Aorta (tissue), 5 donors: ENCODE results near the gene ARHGAP9. TPM values are rescaled to one million over a fixed set of nuclear protein-coding genes. Genes with fewer than 3 reads are reported as not detected.

Experiments used
- ATAC-seq: fragments of 200-7000 bp; cut with Tn5 transposase; one replicate; pipeline ENCODE4 v1.9.1; 2022; ENCODE audit warnings: moderate library complexity; ENCODE audit not compliant: low FRiP score
- DNase-seq, 2 donors: peaks; one replicate each; pipeline ENCODE4 v3.0.0-alpha.2; 2020
- H3K27ac ChIP-seq, 2 donors: one replicate each; pipeline ENCODE4 v1.5.1; 2013; ENCODE audit warnings: low read length in 2 of 2, mild to moderate bottlenecking in 2 of 2, moderate library complexity in 2 of 2, control low read depth in 1 of 2, inconsistent platforms in 1 of 2, low read depth in 1 of 2
- H3K27me3 ChIP-seq, 2 donors: one replicate each; pipeline ENCODE4 v1.6.1; 2013; ENCODE audit warnings: control low read depth in 1 of 2, low read length in 1 of 2, mild to moderate bottlenecking in 1 of 2, moderate library complexity in 1 of 2; ENCODE audit not compliant: insufficient read depth in 2 of 2, control insufficient read depth in 1 of 2
- H3K36me3 ChIP-seq, 2 donors: one replicate each; pipeline ENCODE4 v1.6.1; 2013; ENCODE audit warnings: control low read depth in 1 of 2, low read length in 1 of 2, mild to moderate bottlenecking in 1 of 2; ENCODE audit not compliant: insufficient read depth in 2 of 2, control insufficient read depth in 1 of 2
- H3K4me1 ChIP-seq, 2 donors: one replicate each; pipeline ENCODE4 v1.6.1; 2013; ENCODE audit warnings: low read length in 2 of 2, control low read depth in 1 of 2, mild to moderate bottlenecking in 1 of 2, moderate library complexity in 1 of 2; ENCODE audit not compliant: insufficient read depth in 2 of 2, control insufficient read depth in 1 of 2
- H3K4me3 ChIP-seq, 2 donors: one replicate each; pipeline ENCODE4 v1.5.1; 2013; ENCODE audit warnings: low read length in 2 of 2, control low read depth in 1 of 2, mild to moderate bottlenecking in 1 of 2
- H3K9me3 ChIP-seq: one replicate; pipeline ENCODE4 v1.6.1; 2013; ENCODE audit warnings: mild to moderate bottlenecking, low read length; ENCODE audit not compliant: control insufficient read depth
- WGBS, 2 donors: extraction: QIAGEN DNeasy Blood & Tissue Kit; methylation state at CpG; one replicate each; pipeline ENCODE4 v1.1.7; 2013; 5-methylcytosine and 5-hydroxymethylcytosine counted together
- intact Hi-C, 2 donors: fragments of 100-400 bp; cut with DNase I; formaldehyde crosslinking; loops; one replicate each; pipeline versions ENCODE4 v1.14.2 to v1.15.0; 2022
- polyA plus RNA-seq, 2 donors: library from polyadenylated mRNA; stranded (reverse); fragments of 200-250 nt; gene quantifications; one replicate each; pipeline ENCODE4 v1.2.3, GENCODE V29; 2013
- total RNA-seq, 2 donors: library from RNA; stranded (reverse); fragmentation: NEBNext Ultra II Directional; extraction: Animal tissue kit (Norgen Biotek cat#: 25700); gene quantifications; one replicate each; pipeline ENCODE4 v1.2.1, GENCODE V29; 2021
- donor health status: healthy with polysubstance abuse.
- donor health status: Bipolar disorder and iron deficiency.
- donor health status: DM: no; HTN: no; CAD: no.
- donor health status: DM: no; HTN: no; CAD: no.
- donor health status: DM: yes; HTN: yes; CAD: no.

The ARHGAP9 gene
- total and polyA plus RNA-seq, 4 donors, result 5.5 to 38.8 (median 18.7) TPM

DNA sequence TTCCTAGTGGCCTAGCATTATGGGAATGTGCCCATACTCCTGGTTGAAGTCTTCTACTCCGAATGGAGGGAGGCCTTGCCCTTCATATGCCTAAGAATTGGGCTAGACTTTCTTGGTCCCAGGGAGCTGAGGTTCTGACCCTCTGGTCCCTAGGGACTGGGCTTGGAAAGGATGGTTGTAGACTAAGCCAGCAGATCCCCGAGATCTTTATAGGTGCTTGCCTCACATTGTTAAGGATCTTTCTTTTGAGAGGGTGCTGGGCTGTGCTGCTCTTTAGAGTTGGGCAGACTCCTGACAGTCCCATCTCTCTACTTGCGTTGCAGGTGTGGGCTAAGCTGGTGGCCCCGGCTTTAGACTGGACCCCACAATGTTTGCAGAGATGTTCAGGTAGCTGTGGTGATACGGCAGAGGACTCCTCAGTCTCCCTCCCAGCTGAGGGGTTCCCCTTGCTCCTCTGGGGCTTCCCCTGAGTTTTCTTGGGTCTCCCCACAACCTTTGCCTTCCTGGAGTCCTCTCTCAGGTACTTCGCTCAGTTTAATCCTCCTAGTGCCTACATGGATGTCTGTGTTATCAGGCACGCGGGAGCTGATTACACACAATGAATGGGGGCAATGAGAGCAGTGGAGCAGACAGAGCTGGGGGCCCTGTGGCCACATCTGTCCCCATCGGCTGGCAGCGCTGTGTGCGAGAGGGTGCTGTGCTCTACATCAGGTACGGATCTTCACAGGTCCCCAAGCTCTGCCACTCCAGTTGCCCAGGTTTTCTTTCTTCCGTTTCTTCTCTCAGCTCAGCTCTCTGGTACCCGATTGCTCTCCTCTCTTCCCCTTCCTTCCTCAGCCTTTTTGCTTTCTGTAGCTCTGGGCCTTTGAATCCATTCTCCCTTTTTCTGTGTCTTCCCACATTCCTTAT lies 44.3 kb upstream of the ARHGAP9 start:
- peak overlapping the region; percentile 76 to 86 for H3K4me3 ChIP-seq
- DNase-seq (no peak), ATAC-seq (no peak)
- intact Hi-C loops, result loop anchor here in 1 of 2 donors (2.0 kb wide), 1 partner anchor 23 kb away; the partner anchor contains the start of gene DCTN2
- H3K9me3 ChIP-seq, result no peaks in the 10 kb centered on the region
- no peaks in the 10 kb centered on the region for H3K27me3 ChIP-seq
- H3K36me3 ChIP-seq, result peaks cover 0 to 4% of the 10 kb centered on the region in 2 donors
- no peak overlapping the region for H3K27ac ChIP-seq
- peaks cover 0 to 2% of the 10 kb centered on the region in 2 donors for H3K4me1 ChIP-seq
- 61 to 63% methylated on average over 14 of the region's 14 CpGs for WGBS, 2 donors

GRCh38 chr12:57522887-57523705 lies 43.4 kb upstream of the ARHGAP9 start:
- H3K36me3 ChIP-seq, result peaks cover 0 to 4% of the 10 kb centered on the region in 2 donors
- no peaks in the 10 kb centered on the region for H3K9me3 ChIP-seq
- peak overlapping the region; percentile 53 to 84 for H3K27ac ChIP-seq
- H3K4me1 ChIP-seq, result peaks cover 1 to 2% of the 10 kb centered on the region in 2 donors
- WGBS, 2 donors, result 1% methylated on average over 16 to 38 of the region's 38 CpGs
- intact Hi-C loops, result no loop called here
- ATAC-seq (no peak), DNase-seq (peak; percentile 86 to 88)
- H3K4me3 ChIP-seq, result peak overlapping the region; percentile 76 to 86
- no peaks in the 10 kb centered on the region for H3K27me3 ChIP-seq

- 1 to 3% methylated on average over 15 to 57 of the region's 57 CpGs for WGBS, 2 donors
- Histone ChIP-seq H3K27me3 (no peaks in the 10 kb centered on the region), H3K27ac (peak within 1 kb of the TSS; percentile 88 to 89), H3K4me3 (peak within 1 kb of the TSS; percentile 76 to 86), H3K4me1 (peaks cover 1 to 2% of the 10 kb centered on the region in 2 donors), H3K36me3 (peaks cover 0 to 5% of the 10 kb centered on the region in 2 donors), H3K9me3 (no peaks in the 10 kb centered on the region)
- DNase-seq (peak; percentile 94 to 97), ATAC-seq (peak; percentile 68)
- intact Hi-C loops, result no loop called here
Observed at GRCh38 chr12:57522011-57522886, 42.6 kb upstream of the ARHGAP9 start, which contains the start of gene MBD6. Gene MBD6, plus strand, starts transcription at chr12:57522824. Its CDS starts 1,480 bp downstream, at chr12:57524304.

DNA sequence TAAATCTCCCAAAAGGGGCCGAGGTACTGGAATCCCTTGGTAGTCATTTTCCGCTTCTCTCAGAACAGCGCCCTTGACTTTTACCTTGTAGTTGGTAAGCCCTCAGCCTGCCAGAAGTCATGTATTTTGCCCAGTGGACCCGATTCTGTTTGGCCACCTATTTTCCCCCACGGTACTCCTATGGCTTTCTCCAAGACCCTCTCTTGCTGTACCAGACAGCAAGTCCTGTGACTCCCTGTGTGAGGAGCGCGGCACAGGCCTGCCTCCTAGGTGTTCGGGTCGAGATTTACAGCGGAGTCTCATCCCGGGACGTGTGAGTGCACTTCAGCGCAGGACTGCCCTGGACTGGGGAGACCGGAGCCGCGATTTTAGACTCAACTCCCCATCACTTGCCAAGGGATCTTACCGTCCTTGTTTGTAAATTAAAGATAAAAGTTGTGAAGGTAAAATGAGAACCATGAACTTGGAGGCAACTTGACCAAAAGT lies 41.9 kb upstream of the ARHGAP9 start:
- Histone ChIP-seq H3K4me1 (peaks cover 1 to 2% of the 10 kb centered on the region in 2 donors), H3K9me3 (no peaks in the 10 kb centered on the region), H3K36me3 (peaks cover 0 to 9% of the 10 kb centered on the region in 2 donors), H3K27ac (peak overlapping the region; percentile 88 to 89), H3K27me3 (no peaks in the 10 kb centered on the region), H3K4me3 (no peak overlapping the region)
- 38 to 41% methylated on average over 17 of the region's 17 CpGs for WGBS, 2 donors
- intact Hi-C loops, result no loop called here
- ATAC-seq (no peak), DNase-seq (peak in 1 of 2 donors; percentile 61)

DNA sequence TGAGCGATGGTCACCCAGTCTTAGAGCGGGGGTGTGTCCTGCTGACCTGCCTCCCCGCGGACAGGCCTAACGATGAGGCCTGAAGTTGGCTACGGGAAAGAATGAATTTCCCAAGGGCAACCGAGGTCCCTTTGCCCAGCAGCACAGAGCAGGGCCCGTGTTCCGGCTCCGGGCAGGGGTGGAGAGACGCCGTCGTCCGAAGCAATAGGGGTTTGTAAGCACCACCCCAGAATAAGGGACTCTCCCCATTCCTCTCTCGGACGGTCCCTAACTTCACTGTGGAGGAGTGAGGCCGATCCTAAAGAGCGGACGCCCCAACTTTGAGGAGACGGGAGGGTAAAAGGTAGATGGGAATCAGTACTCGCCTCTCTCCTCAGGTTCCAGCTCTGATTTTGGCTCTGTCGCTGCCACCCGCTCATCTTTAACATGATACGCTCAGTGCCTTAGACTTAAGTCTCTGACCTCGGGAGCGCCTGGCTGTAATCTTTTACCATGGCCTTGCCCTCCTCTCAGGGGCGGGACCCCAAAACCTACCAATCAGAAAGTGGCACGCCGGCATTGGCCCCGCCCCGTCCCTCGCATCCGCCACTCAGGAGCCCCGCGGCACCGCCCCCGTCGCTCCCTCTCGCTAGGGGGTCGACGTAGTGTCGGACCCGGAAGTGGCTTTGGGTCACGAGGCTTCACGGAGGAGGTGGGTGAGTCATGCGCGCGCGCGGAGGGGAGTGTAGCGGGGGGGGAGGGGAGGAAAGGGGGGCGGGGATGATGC lies 40.6 kb upstream of the ARHGAP9 start, which contains the start of gene DDIT3:
DDIT3 (minus strand) TSS at position 462 of the 766 bp plus-strand sequence. CDS start 3,108 bp downstream, outside the sequence.
- peak; percentile 94 for ATAC-seq
- Histone ChIP-seq H3K4me3 (peak within 1 kb of the TSS; percentile 89 to 95), H3K36me3 (peaks cover 0 to 7% of the 10 kb centered on the region in 2 donors), H3K27ac (peak within 1 kb of the TSS; percentile 71 to 93), H3K9me3 (no peaks in the 10 kb centered on the region), H3K27me3 (no peaks in the 10 kb centered on the region), H3K4me1 (peaks cover 1 to 2% of the 10 kb centered on the region in 2 donors)
- 0 to 1% methylated on average over 42 to 52 of the region's 52 CpGs for WGBS, 2 donors
- intact Hi-C loops, result no loop called here
- peak; percentile 100 for DNase-seq

DNA sequence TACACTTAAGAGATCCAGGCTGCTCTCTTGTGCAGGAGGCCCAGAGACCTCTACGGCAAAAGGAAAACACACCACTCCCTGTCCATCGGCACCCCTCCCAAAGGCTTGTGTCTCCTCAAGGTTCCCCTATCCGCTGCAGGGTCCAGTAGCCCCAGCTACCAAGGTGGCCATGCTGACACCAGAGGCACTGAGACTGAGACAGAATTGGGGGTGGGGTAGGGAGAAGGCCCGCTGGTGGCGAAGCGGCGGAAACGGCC lies 40.1 kb upstream of the ARHGAP9 start:
- peak in 1 of 2 donors; percentile 80 for DNase-seq
- intact Hi-C loops, result no loop called here
- H3K4me1 ChIP-seq, result peaks cover 1 to 2% of the 10 kb centered on the region in 2 donors
- H3K4me3 ChIP-seq, result peak overlapping the region; percentile 89 to 95
- H3K9me3 ChIP-seq, result no peaks in the 10 kb centered on the region
- H3K27ac ChIP-seq, result peak overlapping the region; percentile 71 to 93
- H3K36me3 ChIP-seq, result peaks cover 0 to 13% of the 10 kb centered on the region in 2 donors
- no peak for ATAC-seq
- no peaks in the 10 kb centered on the region for H3K27me3 ChIP-seq
- WGBS, 2 donors, result 0 to 1% methylated on average over 8 of the region's 8 CpGs

- Histone ChIP-seq H3K9me3 (no peaks in the 10 kb centered on the region), H3K36me3 (peaks cover 0 to 15% of the 10 kb centered on the region in 2 donors), H3K27ac (peak overlapping the region in 1 of 2 donors; percentile 93), H3K27me3 (no peaks in the 10 kb centered on the region), H3K4me1 (peaks cover 1 to 2% of the 10 kb centered on the region in 2 donors), H3K4me3 (peak overlapping the region; percentile 89 to 95)
- 25 to 26% methylated on average over 7 of the region's 7 CpGs for WGBS, 2 donors
- intact Hi-C loops, result no loop called here
- peak in 1 of 2 donors; percentile 67 for DNase-seq
- ATAC-seq, result no peak
Observed at GRCh38 chr12:57518920-57519795, 39.5 kb upstream of the ARHGAP9 start.
